Activated CD4-positive, alpha-beta T cell treated with anti-CD3 and anti-CD28 coated beads, Interleukin-10, Interleukin-2, amounts not matched to agents 100 ng/mL and 50 ng/mL, durations not matched to agents 16 hours and 8 hours (primary cell): ENCODE data around the gene FOXN1.
"Not testable (repeated sequence)": the region's sequence is repeated elsewhere in the genome, so short reads cannot be mapped to it uniquely, and the experiment has no call there.

Source experiments
- DNase-seq: peaks from one replicate; pipeline ENCODE4 v3.0.0-alpha.2; 2020

The FOXN1 gene

DNA sequence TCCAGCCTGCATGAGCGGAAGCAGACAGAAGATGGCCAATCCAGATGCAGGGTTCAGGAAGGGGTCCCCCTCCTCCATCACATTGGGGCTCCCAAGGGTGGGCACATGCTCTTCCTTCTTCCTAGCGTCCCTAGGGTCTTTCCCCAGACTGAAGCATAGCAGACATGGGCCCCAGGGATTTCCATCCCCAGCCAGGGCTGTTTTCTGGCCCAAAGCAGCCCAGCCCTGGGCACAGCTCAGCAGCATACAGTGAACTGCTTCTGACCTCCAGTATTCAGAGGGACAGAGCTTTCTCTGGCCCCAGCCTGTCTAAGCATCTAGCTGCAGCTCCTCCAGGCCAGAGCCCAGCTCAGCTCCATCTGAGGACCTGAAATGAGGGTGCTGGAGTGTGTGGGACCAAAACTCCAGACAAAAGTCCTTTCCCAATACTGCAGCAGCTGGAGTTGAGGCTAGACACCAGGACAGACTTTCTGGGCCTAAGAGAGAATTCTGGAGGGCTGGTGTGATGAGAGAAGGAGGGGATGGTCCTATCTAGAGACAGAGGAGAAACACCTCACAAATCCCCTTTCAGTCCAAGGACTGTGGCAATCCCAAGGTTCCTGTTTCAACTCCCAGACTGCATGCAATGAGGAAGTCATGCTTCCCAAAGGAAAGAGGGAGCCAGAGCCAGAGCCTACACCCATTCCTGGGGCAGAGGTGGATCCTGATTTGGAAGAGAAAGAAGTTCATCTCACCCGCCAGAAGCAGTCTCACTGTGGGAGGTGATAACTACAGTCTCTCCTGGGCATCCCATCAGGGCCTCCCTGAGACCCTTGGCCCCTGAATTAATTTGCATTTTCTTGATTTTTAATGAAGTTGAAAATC, 4.5 kb upstream of the FOXN1 start:
- DNase-seq: no peak

DNA sequence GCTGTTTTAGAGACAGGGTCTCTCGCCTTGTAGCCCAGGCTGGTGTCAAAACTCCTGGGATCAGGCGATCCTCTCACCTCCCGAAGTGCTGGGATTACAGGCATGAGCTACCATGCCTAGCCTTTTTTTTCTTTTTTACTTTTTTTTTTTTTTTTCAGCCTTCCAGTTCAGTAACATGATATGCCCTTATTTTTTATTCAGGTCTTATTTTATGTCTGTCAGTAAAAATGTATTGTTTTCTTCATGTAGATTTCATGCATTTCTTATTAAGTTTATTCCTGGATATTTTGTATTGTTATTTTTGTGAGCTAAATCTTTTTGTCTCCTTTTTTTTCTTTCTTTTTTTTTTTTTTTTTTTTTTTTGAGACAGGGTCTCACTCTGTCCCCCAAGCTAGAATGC, 2.7 kb upstream of the FOXN1 start:
- no peak for DNase-seq

DNA sequence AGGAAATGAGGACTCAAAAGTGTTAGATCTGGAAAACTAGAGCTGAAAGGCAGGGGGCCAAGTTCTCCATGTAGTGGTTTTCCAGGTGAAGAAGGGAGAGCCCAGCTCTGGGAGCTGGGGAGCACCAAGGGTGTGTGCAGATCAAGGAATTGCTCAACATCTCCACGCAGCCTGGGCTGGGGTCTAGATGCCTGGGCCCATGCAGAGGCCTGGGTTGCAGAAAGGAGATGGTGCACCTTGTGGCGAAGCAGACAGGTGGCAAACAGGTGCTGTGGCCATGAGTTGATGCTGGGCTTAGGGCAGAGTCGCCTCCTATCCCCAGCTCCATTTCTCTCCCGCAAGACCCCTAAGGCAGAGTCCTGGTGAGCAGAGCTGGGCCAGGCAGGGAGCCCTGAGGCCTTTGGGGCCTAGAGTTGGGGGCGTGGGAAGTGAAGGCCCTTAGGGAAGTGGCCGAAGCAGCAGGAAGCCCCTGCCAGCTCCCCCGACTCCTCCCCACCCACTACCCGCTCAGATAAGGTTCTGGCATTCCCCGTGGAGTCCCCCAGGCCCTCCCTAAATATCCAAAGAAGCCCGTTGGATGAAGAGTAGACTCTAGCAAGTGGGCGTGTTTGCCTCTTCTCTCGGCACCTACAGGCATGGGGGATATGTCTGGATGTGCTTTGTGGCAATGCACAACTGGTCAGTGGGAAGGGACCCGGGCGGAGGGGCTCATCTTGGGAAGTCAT, 777 bp downstream of the FOXN1 start:
- no peak for DNase-seq

DNA sequence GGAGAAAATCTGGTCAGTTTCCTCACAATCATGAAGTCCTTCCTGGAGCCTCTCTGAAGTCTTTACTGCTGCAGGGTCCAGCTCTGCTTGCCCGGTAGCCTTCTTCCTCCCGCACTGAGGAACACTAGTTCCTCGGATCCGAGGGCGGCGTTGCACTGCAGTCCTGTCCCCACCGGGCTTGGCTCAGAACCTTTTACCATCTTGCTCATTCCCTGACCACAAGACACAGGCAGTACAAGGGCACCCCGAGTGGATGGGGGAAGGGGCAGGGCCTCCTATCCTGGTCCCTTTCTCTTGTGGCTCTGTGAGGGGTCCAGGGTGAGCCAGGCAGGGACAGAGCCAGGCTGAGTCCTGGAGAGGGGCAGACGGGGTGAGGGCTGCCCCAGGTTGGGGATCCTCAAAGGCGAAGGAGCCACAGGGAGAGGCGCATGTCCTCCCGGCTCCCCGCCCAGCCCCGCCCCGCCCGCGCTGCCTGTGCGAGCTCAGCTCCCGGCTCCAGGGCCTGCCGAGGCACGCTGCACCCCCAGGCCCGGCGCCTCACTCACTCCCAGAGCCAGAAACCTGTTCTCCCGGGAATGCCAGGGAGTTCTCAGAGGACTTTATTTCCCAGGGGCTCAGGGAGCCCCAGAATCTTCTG, 1.5 kb downstream of the FOXN1 start:
- DNase-seq: no peak

DNA sequence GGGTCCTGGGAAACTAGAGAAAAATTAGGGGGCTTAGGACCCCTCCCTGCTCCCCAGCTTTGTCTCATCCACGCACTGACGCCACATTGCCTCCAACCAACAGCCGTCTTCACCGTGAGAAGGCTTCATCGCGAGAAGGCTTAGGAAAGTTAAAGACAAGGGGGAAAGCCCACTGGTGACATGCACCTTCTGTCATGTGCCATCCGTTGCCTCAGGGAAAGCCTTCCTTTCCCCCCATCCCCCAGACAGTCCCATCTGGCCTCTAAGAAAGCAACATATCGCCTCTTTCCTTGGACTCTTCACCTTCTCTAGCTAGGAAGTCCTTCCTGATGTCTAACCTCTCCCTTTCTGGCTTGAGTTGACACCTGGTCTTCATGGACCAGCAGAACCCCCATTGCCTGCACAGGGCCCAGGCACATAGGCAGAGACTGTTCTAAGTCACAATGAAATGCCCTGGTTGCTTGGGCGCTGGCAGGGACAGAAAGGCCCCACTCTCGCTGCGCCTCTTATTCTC, 2.1 kb downstream of the FOXN1 start:
- DNase-seq: no peak

DNA sequence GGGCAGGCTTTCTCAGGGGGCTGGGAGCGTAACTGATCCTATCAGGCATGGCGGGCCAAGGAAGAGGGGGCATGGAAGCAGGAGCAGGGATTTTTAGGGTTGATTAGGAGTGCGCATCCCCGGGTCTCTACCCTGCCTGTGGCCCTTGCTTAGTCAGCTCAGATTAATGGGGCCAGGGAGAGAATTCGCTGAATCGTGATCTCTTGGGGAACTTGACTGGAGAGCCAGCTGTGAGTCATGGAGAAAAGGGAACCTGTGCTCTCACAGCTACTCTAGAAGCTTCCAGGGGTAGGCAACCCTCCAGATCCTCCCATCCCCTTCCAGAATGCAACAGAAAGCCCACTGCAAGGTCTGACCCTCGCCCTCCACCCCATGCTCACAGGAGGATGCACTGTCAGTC, 3.6 kb downstream of the FOXN1 start:
- DNase-seq: no peak

DNA sequence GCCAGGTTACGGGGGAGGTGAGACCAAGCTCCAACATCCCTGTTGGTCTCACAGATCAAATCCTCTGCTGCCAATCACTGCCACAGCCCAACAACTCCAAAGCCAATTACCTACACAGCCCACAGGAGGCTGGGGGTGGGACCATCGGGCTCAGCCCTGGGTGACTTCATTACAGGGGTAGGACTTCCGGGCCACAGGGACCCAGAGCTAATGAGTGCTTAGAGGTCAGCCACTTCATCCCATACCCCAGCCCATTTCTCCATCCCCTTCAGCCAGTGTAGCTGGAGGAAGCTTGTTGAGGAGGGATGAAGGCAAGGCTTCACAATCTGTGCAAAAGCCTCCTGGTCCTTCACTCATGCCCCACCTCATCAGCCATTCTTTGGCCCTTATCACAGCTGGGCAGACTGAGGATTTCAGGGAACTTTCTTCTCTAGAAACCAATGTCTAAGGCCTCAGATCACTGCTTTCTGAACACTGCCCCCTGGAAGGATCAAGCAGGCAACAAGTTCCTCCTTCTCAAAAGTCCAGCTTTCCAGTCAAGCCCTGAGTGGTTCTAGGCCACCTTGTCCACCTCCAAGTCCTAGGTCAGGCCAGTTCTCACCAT, 5.8 kb downstream of the FOXN1 start:
- no peak for DNase-seq

DNA sequence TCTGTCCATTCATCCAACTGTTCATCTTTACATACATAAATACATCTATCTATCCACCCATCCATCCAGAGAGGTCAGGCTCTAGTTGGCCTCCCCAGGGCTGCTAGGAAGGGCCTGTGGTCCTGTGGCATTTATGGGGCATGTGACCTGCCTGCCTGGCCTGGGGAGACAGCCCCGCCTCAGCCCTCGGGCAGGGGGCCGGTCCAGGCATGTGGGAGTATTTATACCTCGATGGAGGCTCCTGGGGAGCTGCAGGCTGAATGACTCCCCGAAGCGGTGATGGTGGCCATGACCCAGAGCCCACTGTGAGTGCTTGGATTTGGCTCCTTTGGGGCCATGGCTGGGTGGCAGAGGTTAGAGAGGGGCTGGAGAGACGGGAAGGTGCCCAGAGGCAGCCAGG, 7.3 kb downstream of the FOXN1 start:
- DNase-seq: no peak

DNA sequence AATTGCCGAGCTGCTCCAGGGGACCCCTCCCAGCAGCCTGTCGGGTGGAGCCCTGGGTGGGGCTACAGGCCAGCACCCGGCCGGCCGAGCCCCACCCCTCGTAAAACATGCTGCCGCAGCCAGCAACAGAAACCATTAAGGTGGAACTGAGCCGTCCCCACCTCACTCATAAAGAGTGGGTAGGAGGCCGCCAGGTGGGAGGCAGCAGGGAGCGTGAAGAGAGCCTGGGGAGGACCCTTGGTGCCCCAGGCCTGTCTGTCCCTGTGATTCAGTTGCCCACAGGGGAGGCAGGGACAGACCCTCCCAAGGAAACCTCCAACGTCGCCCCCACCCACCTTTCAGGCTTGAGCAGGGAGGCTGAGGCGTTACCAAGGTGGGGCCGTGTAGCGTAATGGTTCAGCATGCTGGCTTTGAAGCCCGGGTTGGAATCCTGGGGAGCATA, 8.4 kb downstream of the FOXN1 start:
- DNase-seq: no peak

DNA sequence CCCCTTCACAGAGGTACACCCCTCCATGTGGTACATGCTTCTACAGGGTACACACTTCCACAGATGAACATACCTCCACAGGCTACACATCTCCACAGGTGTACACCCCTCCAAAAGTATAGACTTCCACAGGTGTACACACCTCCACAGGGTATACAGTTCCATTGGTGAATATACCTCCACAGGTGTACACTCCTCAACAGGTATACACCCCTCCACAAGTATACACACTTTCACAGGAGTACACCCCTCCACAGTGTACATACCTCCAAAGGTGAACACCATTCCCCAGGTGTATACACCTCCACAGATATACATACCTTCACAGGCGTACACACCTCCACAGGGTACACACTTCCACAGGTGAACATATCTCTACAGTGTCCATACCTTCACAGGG, 9.4 kb downstream of the FOXN1 start:
- DNase-seq: no peak

DNA sequence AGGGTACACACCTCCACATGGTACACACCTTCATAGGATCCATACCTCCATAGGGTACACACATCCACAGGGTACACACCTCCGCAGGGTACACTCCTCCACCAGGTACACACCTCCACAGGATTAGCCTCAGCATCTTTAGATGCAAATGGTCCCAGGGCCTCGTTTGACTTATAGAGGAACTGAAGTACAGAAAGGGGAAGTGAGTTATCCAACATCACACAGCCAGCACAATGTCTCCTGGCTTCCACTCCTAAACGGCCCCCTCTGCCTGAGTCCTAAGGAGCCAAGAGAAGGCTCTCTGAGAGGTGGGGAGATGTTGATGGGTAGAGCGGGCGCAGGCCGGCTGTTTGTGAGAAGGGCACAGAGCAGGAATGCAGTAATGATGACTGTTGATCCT, 12.0 kb downstream of the FOXN1 start:
- DNase-seq: no peak

DNA sequence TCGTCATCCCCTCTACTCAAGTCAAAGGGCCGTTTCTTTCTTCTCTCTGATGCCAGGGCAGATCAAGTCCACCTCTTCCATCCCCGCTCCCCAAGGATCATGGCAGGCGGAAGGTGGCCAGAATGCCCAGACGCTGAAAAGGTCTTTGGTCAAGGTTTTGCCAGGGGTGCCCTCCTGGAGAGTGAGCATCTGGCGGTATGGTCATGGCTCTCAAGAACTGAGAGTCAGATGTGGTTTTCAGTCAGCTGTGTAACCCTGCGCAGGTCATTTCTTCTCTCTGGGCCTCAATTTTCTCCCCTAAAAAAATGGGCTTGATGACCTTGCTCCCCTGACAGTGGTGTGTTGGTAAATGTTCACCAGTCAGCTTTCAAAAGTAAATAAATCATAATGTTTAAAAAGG, 12.4 kb downstream of the FOXN1 start:
- no peak for DNase-seq

DNA sequence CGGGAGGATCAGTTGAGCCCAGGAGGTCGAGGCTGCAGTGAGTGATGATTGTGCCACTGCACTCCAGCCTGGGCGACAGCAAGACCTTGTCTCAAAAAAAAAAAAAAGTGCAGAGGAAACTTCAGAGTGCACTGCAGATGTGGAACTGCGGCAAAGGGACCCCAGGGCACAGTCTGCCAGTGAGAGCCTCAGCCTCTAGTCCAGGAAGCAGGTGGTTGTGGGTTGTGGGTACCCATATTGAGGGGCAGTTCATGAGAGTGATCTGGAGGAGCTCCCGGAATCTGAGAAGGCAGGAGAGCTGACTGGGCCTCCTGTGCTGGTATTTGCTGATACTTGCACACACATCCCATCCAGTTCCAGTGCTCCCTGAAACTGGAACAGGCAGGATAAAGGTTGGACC, 13.1 kb downstream of the FOXN1 start:
- no peak for DNase-seq

DNA sequence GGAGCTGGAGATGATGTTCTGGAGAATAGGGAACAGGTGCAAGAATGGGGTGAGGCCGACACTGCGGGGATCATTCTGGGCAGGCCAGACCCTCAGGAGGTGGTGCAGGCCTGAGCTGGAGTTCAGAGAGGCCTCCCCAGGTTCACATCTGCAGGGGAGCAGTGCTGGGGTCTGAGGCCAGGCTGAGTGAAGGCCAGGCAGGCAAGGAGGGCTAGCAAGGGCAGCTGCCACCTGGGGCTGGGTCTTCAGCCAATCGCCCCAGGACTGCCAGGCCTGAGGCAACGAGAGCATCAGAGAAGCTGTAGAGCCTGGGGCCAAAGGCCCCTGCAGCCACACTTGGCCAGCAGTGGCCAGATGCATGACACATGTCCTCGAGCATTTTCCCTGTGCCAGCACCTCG, 14.5 kb downstream of the FOXN1 start:
- no peak for DNase-seq

DNA sequence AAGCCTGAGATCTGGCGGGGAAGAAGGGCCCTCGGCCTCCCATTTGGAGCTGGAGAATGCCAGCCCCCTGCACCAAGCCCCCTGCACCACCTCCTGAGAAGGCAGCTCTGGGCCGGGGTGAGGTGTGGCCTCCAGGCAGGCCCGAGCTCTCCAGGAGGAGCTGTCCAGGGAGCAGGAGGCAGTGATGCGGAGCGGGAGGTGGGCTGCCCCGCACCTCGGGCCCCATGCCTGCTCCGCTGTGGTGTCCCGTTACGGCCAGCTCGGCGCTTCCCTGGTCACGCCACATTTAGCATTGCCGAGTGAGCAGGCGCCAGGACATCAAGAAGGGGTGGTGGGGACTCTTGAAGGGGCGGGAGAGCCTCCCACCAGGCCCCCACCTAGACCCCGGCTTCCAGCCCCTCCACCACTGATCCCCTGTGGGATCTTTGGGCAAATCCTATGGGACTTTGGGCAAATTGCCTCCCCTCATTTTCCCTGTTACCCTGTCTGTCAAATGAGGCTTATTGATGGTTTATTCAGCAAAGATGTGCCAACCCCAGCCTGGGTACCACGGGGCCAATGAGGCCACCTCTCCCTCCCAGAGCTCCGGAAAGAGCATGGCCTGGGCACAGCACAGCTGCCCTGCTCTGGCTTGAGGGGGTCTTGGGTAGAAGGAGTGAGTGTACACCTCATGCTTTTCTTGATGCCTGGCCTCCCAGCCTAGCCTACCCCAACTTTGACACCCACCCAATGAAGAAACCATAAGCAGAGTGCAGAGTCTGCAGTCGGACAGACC, 15.3 kb downstream of the FOXN1 start:
- DNase-seq: no peak

DNA sequence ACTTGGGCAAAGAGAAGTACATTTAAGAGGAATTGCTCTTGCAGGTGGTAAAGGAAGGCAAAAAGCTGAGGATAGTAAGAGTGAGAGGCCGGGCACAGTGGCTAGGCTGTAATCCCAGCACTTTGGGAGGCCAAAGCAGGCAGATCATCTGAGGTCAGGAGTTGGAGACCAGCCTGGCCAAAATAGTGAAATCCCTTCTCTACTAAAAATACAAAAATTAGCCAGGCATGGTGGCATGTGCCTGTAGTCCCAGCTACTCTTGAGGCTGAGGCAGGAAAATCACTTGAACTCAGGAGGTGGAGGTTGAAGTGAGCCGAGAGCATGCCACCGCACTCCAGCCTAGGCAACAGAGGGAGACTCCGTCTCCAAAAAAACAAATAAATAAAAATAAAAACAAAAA, 16.1 kb downstream of the FOXN1 start:
- not testable (repeated sequence) for DNase-seq

DNA sequence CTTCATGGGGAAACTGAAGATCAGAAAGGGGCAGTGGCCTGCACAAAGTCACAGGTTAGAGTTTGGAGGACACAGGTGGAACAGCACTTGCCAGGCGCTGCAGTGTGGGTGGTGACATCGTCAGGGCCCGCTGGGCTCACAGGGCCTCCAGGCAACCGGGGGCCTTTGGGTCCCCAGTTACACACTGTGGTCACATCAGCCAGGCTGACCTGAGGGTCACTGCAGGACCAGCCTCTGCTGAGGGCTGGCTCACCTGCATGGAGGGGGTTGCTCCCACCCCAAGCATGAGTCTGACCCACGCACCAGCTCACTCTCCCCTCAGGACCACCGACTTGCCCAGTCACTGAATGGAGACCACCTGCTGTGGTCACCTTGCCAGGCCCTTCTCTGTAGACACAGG, 17.0 kb downstream of the FOXN1 start:
- no peak for DNase-seq

DNA sequence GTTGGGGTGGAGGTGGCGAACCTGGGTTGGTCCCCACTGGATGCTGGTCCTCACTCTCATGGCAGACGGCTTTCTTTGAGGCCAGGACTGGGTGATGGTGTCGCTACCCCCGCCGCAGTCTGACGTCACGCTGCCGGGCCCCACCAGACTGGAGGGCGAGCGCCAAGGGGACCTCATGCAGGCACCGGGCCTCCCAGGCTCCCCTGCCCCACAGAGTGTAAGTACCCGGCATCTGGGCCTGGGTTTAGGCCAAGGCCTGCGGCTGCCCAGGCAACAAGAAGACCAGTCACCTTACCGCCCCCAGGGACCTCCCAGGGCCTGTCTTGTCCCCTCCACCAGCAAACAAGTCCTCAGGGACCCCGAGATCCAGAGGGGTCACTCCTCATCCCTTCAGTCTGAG, 17.7 kb downstream of the FOXN1 start:
- DNase-seq: no peak

DNA sequence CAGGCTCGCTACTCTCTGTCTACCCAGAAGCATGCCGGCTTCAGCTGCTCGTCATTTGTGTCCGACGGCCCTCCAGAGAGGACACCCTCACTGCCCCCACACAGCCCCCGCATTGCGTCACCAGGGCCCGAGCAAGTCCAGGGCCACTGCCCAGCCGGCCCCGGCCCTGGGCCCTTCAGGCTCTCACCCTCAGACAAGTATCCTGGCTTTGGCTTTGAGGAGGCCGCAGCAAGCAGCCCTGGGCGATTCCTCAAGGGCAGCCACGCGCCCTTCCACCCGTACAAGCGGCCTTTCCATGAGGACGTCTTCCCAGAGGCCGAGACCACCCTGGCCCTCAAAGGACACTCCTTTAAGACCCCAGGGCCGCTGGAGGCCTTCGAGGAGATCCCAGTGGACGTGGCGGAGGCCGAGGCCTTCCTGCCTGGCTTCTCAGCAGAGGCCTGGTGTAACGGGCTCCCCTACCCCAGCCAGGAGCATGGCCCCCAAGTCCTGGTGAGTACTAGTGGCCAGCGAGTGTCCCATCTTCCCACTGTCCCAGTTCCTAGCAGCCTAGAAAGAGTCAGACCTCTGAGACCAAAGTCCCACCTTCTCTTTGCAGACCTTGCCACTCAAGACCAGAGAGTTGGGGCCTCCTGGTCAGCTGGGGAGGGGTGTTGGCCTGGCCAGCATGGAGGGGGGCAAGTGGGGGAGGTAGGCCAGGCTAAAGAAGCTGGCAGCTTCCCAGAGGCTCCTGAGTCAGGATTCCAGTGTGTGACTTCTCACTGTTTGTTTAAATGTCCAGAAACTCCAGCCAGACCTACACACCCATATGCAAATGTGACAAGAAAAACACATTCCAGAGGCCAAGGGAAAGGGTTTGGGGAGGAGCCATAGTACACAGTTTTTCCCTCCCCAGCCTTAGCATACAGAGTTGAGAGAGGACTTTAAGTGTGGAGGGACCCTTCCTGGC, 18.6 kb downstream of the FOXN1 start:
- no peak for DNase-seq

DNA sequence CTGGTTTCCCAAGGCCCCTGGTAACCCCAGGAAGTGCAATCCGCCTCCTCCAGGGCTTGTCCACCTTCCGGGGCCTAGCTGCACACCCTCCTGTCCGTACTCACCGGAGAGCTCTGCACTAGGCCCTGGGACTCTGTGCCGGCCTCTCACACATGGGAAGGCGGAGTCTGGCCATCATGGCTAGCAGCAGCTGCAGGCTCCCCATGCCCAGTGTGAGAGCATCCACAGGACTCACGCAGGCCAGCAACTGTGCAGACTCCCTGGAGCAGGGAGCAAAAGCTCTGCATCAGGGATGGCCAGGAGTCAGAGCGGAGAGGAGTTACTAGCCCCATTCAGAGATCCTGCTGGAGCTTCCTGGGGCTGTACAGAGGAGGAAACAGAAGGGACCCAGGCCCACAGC, 20.2 kb downstream of the FOXN1 start:
- no peak for DNase-seq

DNA sequence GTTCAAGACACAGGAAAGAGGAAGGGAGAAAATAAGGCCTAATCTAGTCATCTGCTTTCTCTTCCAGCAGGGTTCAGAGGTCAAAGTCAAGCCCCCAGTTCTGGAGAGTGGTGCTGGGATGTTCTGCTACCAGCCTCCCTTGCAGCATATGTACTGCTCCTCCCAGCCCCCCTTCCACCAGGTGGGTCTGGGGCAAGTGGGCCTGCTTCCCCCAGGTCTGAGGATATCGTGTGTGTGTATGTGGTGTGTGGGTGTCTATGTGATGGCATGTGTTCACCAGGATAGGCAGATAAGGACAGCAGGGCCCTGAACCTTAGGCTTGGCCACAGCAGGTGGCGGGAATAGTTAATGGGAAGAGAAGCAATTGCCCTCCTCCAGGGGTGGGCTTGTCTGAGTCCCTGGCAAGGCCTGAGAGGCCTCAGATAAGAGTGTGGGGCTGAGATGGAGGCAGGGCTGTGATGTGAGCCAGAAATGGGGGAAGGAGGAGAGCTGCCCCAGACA, 21.1 kb downstream of the FOXN1 start:
- no peak for DNase-seq
